ENCODE measurements around the gene GAL3ST2.
"Not testable (repeated sequence)": the region's sequence is repeated elsewhere in the genome, so short reads cannot be mapped to it uniquely, and the experiment has no call there.

GAL3ST2 gene

GRCh38 chr2:241796209-241796608 is 19.6 kb downstream of the GAL3ST2 start:
- no peak for DNase-seq

DNA sequence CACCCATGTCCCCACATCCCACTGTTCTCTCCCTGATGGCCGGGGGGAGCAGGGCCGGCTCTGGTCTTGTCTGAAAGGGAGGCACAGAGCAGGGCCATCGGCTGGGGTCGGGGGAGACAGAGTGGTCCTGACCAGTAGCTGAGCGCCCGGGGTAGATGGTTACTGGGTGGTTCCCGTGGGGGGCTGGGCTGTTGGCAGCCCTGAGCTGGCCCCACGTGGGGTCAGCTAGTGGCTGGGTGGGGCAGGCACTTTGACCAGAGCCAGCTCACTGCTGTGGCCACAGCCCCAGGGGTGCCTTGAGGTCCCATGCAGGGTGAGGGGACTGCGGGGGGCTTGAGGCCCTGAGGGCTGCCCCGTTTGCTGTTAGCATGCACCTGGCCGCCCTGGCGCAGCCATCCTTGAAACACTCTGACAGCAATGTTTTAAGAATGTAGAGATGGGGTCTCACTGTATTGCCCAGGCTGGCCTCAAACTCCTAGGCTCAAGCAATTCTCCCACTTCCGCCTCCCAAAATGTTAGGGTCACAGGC is 20.1 kb downstream of the GAL3ST2 start:
- DNase-seq = no peak

GRCh38 chr2:241797441-241798080 is 20.9 kb downstream of the GAL3ST2 start:
- DNase-seq = peak; percentile 73

DNA sequence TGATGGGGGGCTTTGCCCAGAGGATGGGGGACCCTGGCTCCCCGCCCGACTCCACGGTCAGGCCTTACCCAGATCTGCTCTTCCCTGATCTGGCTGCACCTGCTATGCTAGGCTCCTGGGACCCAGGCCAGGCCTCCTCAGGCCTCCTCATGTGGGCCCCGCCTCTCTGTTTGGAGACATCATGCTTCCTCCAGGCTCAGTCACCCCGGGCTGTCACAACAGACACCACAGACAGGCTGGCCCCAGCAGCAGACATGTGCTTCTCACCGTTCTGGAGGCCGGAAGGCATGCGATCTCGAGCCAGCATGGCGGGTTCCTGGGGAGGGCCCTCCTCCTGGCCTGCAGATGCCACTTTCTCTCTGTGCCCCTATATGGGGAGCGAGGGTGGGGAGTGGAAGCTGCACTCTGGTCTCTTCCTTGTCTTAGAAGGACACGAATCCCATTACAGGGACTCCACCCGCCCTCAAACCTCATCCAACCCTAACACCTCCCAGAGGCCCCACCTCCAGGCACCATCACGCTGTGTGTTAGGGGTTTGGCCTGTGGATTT is 21.5 kb downstream of the GAL3ST2 start:
- DNase-seq = peak; percentile 92

- no peak for DNase-seq
Observed at GRCh38 chr2:241798631-241799521, 22.3 kb downstream of the GAL3ST2 start.

GRCh38 chr2:241799522-241800197 is 23.0 kb downstream of the GAL3ST2 start:
- DNase-seq = no peak

DNA sequence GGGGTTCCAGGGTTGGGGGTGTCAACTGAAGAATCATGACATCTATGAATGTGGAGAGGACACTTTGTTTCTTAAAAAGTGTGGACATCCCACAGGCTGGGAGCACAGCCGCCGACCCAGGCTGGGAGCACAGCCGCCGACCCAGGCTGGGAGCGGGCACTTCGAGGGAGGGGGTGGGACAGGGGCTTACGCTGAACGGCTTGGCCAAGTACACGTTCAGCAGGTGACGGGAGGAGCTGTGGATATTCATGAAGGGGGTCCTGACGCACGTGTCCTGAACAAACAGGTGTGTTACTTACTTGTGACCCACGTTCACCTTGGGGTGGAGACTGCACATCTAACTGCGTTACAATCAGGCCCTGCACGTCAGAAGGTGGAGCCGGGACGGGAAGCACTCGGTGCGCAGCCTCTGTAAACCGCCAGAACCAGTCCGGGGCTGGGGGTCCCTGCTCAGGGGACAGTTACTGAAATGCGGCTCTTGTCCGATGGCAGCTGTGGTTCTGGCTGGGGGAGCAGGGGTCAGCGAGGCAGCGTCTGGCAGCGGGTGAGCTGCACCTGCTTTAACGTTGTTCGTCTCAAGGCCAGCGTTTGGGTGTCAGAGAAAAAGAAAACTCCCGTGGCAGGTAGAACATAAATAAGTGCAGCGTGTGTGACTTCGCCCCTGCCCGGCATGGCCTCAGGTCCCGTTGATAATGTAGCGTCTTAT is 23.7 kb downstream of the GAL3ST2 start:
- not testable (repeated sequence) for DNase-seq

- no peak for DNase-seq
Observed at GRCh38 chr2:241801611-241802420, 25.2 kb downstream of the GAL3ST2 start.

GRCh38 chr2:241802421-241803318 is 26.0 kb downstream of the GAL3ST2 start:
- DNase-seq = no peak

- DNase-seq = peak; percentile 23
Observed at GRCh38 chr2:241803387-241804325, 27.0 kb downstream of the GAL3ST2 start.

DNA sequence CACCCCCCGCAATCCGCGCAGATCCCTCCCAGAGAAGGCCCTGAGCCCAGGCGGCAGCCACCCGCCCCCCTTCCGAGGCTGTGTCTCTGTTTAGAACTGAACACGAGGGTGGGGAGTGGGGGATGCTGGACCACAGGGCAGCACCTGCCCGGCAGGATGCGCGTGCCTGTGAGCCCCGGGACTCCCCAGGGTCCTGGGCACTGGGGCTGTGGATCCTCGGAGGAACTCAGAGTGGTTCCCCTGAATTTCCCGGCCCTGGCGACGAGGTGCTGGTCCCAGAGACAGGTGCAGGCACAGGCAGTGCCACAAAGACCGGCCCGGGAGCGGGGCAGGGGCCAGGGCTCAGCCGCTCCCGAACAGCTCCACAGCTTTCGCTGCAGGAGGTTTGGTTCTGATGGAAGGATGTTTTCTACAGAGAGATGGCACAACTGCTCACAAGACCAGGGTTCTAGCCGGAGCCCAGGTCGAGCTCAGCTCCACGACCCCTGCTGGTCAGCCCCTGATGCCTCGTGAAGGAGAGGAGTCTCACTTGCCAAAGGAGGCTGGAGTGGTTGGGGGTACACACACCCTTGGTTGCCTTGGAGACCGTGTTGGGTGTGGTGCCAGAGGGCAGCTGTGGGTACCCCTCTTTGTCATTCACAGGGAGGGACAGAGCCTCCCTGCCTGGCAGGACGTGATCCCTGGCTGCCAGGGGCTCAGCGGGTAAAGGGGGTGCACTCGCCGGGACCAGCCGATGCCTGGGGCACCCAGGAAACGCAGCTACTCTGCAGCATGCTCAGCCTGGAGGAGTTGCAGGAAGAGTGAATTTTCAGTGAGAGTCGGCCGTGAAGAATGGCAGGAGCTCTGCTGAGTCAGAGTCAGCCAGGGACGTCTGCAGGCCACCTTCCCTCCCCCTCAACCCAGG is 28.0 kb downstream of the GAL3ST2 start:
- no peak for DNase-seq

GRCh38 chr2:241806217-241806616 is 29.6 kb downstream of the GAL3ST2 start:
- DNase-seq = not testable (repeated sequence)

DNA sequence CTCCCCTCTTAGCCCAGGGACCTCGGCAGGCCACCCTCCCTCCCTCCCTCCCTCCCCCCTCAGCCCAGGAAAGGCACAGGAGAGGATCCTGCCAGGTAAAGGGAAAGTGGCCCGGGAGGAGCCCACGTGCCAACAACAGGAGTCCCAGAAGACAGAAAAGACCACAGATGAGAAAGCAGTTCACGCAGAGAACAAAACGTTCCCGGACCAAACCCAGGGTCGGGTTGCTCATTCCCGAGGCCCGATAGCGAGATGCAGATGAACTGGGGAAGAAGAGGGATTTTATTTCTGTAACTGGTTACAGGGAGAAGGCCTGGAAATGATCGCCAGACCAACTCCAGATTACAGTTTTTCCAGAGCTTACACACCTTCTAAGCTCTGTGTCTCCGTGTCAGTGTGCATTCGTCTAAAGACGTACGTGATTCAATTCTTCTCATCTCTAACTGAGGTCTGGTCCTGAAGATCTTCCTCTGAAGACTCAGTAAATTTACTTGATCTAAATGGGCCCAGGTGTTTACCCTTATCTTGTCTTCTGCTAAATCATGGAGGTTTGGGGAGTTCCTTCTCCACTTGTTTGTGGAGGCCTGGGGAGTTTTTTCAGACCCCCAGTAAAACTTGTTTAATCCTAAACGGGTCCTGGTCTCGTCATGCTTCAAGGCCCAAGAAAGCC is 31.6 kb downstream of the GAL3ST2 start:
- DNase-seq = no peak

- DNase-seq = no peak
Observed at GRCh38 chr2:241808721-241809382, 32.2 kb downstream of the GAL3ST2 start, which contains the start of gene NEU4. TSS of gene NEU4 (plus strand) at chr2:241809193. CDS start at chr2:241814485, 5,292 bp downstream.

- DNase-seq = no peak
Observed at GRCh38 chr2:241809383-241810306, 33.0 kb downstream of the GAL3ST2 start.

Data from NCI-H2029 (cell line).